GM12872 (cell line): ENCODE data around the gene DAB1.

Experiments
- TF ChIP-seq, protein P1 (sequence below): IDR thresholded peaks from 3 replicates; pipeline ENCODE4 v1.5.1; 2011; ENCODE audit warnings: low read depth, mild to moderate bottlenecking, low read length, moderate library complexity; ENCODE audit not compliant: insufficient read depth

DAB1 gene

DNA sequence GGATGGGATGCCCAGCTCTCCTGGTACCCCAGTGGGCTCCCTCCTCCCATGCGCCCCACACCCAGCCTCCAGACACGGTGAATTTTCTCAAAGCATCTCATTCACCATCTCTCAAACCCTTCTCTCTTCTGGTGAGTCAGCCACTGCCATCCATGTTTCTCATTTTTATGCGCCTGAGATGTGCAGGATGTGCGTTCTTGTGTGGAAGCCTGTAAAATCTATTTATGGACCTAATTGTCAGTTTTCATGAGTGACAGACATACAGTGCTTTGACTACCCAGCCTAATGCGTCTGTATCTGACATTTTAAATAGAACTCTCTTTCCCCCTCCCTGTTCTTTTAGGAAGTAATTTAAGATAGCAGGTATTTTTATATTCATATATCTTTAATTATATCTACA lies 158.8 kb downstream of the DAB1 start:
- TF ChIP-seq, protein P1, sequence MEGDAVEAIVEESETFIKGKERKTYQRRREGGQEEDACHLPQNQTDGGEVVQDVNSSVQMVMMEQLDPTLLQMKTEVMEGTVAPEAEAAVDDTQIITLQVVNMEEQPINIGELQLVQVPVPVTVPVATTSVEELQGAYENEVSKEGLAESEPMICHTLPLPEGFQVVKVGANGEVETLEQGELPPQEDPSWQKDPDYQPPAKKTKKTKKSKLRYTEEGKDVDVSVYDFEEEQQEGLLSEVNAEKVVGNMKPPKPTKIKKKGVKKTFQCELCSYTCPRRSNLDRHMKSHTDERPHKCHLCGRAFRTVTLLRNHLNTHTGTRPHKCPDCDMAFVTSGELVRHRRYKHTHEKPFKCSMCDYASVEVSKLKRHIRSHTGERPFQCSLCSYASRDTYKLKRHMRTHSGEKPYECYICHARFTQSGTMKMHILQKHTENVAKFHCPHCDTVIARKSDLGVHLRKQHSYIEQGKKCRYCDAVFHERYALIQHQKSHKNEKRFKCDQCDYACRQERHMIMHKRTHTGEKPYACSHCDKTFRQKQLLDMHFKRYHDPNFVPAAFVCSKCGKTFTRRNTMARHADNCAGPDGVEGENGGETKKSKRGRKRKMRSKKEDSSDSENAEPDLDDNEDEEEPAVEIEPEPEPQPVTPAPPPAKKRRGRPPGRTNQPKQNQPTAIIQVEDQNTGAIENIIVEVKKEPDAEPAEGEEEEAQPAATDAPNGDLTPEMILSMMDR, result no peak

GRCh38 chr1:57262472-57262871 lies 161.4 kb downstream of the DAB1 start:
- TF ChIP-seq, protein P1, result no peak

DNA sequence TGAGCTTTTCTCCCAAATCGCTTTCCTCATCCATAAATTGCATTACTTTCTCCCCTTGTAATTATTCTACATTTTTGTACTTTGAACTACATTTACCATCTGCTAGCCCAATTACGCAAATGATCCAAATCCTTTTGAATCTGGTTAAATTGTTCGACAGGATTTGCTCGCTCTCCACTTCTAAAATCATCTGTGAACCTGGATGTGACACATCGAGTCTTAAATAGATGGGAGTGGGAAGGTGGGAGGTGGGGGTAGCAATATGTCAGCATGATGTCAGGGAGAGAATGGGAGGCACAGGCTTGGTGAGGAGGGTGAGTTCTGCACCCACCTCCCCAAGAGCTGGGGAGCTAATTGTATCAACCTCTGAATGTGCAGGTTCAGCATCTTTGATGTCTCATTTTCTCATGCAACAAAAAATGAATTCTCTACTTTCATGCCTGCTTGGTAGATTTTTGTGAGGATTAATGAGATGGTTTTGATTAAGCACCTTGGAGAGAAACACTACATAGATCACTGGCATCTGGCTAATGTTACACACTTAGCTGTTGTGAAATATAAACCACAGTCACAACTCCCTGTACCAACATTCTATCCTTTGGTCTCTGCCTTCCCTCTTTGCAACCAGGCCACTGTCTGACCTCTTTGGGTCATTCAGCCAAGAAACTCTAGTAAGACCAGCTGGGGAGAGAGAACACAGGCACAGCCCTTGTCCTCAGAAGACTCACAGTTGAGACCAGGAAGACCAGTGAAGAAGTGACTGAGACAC lies 165.1 kb downstream of the DAB1 start:
- TF ChIP-seq, protein P1, result no peak

DNA sequence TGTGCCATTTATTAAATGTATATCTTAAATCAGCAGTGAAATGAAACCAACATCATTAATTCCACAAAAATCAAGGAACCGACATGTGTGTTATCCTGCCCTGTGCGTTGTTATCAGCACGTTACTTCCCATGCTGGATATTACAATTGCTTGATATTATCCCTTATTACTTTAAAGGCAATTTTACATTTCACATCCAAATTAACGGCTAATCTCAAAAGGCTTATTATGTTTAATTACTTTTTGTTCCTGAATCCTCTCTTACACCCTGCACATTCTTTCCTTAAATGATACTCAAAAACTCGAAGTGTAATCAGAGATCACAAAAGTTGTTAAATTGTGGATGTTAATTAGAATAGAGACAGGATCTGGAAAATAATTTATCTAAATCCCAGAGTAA lies 167.9 kb downstream of the DAB1 start:
- TF ChIP-seq, protein P1, result no peak

DNA sequence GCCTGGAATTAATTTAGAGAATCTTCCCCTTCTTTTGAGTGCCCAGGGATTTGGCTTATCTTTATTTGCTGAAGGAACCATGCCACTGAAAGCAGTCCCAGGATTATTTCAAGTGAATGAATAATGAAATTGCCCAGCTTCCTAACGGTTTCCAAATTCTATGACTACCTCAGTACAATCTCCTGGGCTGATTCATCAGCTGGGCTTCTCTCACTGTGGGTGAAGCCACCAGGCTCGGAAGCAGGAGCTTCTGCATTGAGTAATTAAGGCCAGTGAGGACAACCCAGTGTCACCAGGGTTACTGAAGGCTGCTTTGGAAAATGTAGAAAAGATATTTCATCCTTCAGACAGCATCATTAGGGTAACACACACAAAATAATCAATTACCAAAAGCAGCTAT lies 169.8 kb downstream of the DAB1 start:
- TF ChIP-seq, protein P1, result no peak

GRCh38 chr1:57252597-57253294 lies 171.1 kb downstream of the DAB1 start:
- TF ChIP-seq, protein P1, result no peak

GRCh38 chr1:57250021-57250420 lies 173.8 kb downstream of the DAB1 start:
- TF ChIP-seq, protein P1, result no peak
